GM21367 (cell line): Measurements from ENCODE around the gene KLHL22.
"Not testable (repeated sequence)": the region's sequence is repeated elsewhere in the genome, so short reads cannot be mapped to it uniquely, and the experiment has no call there.

Source experiments
- ATAC-seq: cut with Tn5 transposase; IDR thresholded peaks from one replicate; pipeline ENCODE4 v1.9.1; 2021; ENCODE audit not compliant: unreplicated experiment

The KLHL22 gene

GRCh38 chr22:20472629-20473442 lies 22.8 kb downstream of the KLHL22 start:
- no peak for ATAC-seq

- ATAC-seq: no peak
These were observed 24.3 kb downstream of the KLHL22 start for GRCh38 chr22:20471126-20471833.

- ATAC-seq: not testable (repeated sequence)
These were observed 25.1 kb downstream of the KLHL22 start for GRCh38 chr22:20470525-20470924.

- no peak for ATAC-seq
These were observed 26.3 kb downstream of the KLHL22 start for GRCh38 chr22:20469110-20469868.

- no peak for ATAC-seq
These were observed 28.8 kb downstream of the KLHL22 start for GRCh38 chr22:20466659-20467379.

- ATAC-seq: no peak
These were observed 29.9 kb downstream of the KLHL22 start for GRCh38 chr22:20465759-20466077.

GRCh38 chr22:20464912-20465758 lies 30.5 kb downstream of the KLHL22 start:
- ATAC-seq: no peak

- no peak for ATAC-seq
These were observed 31.4 kb downstream of the KLHL22 start for GRCh38 chr22:20464096-20464614.

- ATAC-seq: no peak
These were observed 32.1 kb downstream of the KLHL22 start for GRCh38 chr22:20463324-20464095.

- no peak for ATAC-seq
These were observed 35.7 kb downstream of the KLHL22 start for GRCh38 chr22:20459862-20460261.

GRCh38 chr22:20459152-20459542 lies 36.4 kb downstream of the KLHL22 start:
- ATAC-seq: no peak

GRCh38 chr22:20458530-20459151 lies 37.0 kb downstream of the KLHL22 start:
- ATAC-seq: no peak

GRCh38 chr22:20457506-20458240 lies 37.9 kb downstream of the KLHL22 start:
- ATAC-seq: no peak

- ATAC-seq: no peak
These were observed 38.9 kb downstream of the KLHL22 start for GRCh38 chr22:20456722-20457076.

- no peak for ATAC-seq
These were observed 39.4 kb downstream of the KLHL22 start for GRCh38 chr22:20456064-20456721.

- ATAC-seq: no peak
These were observed 39.9 kb downstream of the KLHL22 start for GRCh38 chr22:20455709-20456063.

- ATAC-seq: no peak
These were observed 42.4 kb downstream of the KLHL22 start for GRCh38 chr22:20453222-20453621.

GRCh38 chr22:20451920-20452319 lies 43.7 kb downstream of the KLHL22 start:
- no peak for ATAC-seq
